B cell (primary cell): ENCODE measurements around the gene MAD1L1. TPM values are rescaled to one million over a fixed set of nuclear protein-coding genes. Genes with fewer than 3 reads are reported as not detected.

Source experiments
- ATAC-seq: fragments of 200-7000 bp; cut with Tn5 transposase; one replicate; pipeline ENCODE4 v1.10.0; 2021; ENCODE audit warnings: low read depth, mild to moderate bottlenecking, moderate number of reproducible peaks, moderate library complexity
- CTCF ChIA-PET: fragments of 350-600 bp; sonication (Branson Sonifier 250); formaldehyde crosslinking; loops from one replicate; lab custom pipeline; 2021; ENCODE audit warnings: antibody characterized with exemption, inconsistent platforms; lab: Charles Lee
- POLR2A ChIA-PET: fragments of 350-600 bp; sonication (Branson Sonifier 250); formaldehyde crosslinking; loops from one replicate; lab custom pipeline; 2021; ENCODE audit warnings: antibody characterized with exemption; lab: Charles Lee
- DNase-seq: peaks from one replicate; pipeline ENCODE4 v3.0.0; 2013
- H2AFZ ChIP-seq: 2 replicates; pipeline ENCODE4 v1.6.1; 2012; ENCODE audit warnings: mild to moderate bottlenecking, low read depth, low read length; ENCODE audit not compliant: insufficient read depth, poor library complexity, severe bottlenecking
- H3K27ac ChIP-seq, 2 donors: 1 replicate in 1 of 2; 2 replicates in 1 of 2; pipeline ENCODE4 v1.5.1; 2012 to 2013; ENCODE audit warnings: low read length in 2 of 2, mild to moderate bottlenecking in 2 of 2, moderate library complexity in 1 of 2
- H3K27me3 ChIP-seq, 4 experiments: fragments of 200-600 bp in 1 of 4; sonication (generic) in 1 of 4; replicated peaks in 1 of 4; 1 replicate in 2 of 4; 2 replicates in 2 of 4; pipeline versions ENCODE4 v1.6.1 to v1.7.0; 2013 to 2016; ENCODE audit warnings: low read length in 3 of 4, mild to moderate bottlenecking in 2 of 4, mixed read lengths in 1 of 4, moderate library complexity in 1 of 4; ENCODE audit not compliant: insufficient read depth in 4 of 4, control insufficient read depth in 3 of 4; ENCODE audit errors: control extremely low read depth in 1 of 4
- H3K36me3 ChIP-seq, 2 experiments: replicated peaks in 1 of 2; 1 replicate in 1 of 2; 2 replicates in 1 of 2; pipeline versions ENCODE4 v1.6.1 to v1.7.1; 2013; ENCODE audit warnings: low read length in 1 of 2; ENCODE audit not compliant: insufficient read depth in 2 of 2, control insufficient read depth in 1 of 2; ENCODE audit errors: control extremely low read depth in 1 of 2, extremely low read depth in 1 of 2
- H3K4me1 ChIP-seq, 2 donors: fragments of 200-600 bp in 1 of 2; sonication (generic) in 1 of 2; 1 replicate in 1 of 2; 2 replicates in 1 of 2; pipeline versions ENCODE4 v1.5.1 to v1.6.1; 2013 to 2017; ENCODE audit warnings: low read length in 2 of 2; ENCODE audit not compliant: control insufficient read depth in 2 of 2, insufficient read depth in 2 of 2
- H3K4me2 ChIP-seq: replicated peaks from 2 replicates; pipeline ENCODE3; 2012; ENCODE audit warnings: mild to moderate bottlenecking, low read depth, low read length; ENCODE audit not compliant: poor library complexity, severe bottlenecking
- H3K4me3 ChIP-seq, 5 experiments: fragments of 200-600 bp in 1 of 5; sonication (generic) in 1 of 5; 1 replicate in 3 of 5; 2 replicates in 2 of 5; pipeline versions ENCODE4 v1.5.1 to v1.7.0; 2011 to 2016; ENCODE audit warnings: low read length in 4 of 5, mild to moderate bottlenecking in 4 of 5, low read depth in 2 of 5, control low read depth in 1 of 5, moderate library complexity in 1 of 5; ENCODE audit not compliant: insufficient read depth in 1 of 5; ENCODE audit errors: control extremely low read depth in 1 of 5, extremely low read depth in 1 of 5
- H3K79me2 ChIP-seq: fragments of 200-600 bp; sonication (generic); one replicate; pipeline ENCODE4 v1.6.0; 2016; ENCODE audit warnings: low read length; ENCODE audit not compliant: control insufficient read depth, insufficient read depth
- H3K9ac ChIP-seq: fragments of 200-600 bp; sonication (generic); 2 replicates; pipeline ENCODE4 v1.6.1; 2017; ENCODE audit warnings: mild to moderate bottlenecking, low read length, moderate library complexity
- H3K9me3 ChIP-seq, 3 donors: one replicate each; pipeline versions ENCODE4 v1.6.1 to v1.7.1; 2013; ENCODE audit warnings: low read length in 2 of 3; ENCODE audit not compliant: control insufficient read depth in 2 of 3, insufficient read depth in 1 of 3; ENCODE audit errors: control extremely low read depth in 1 of 3
- H4K20me1 ChIP-seq: 2 replicates; pipeline ENCODE4 v1.6.0; 2012; ENCODE audit warnings: mild to moderate bottlenecking, low read length; ENCODE audit not compliant: insufficient read depth, control insufficient read depth, poor library complexity, severe bottlenecking
- H3K27ac Mint-ChIP-seq: one replicate; pipeline ENCODE4 v1.8.0; 2021; ENCODE audit warnings: mixed read lengths
- H3K27me3 Mint-ChIP-seq: one replicate; pipeline ENCODE4 v1.8.0; 2021; ENCODE audit warnings: mixed read lengths
- H3K4me1 Mint-ChIP-seq: one replicate; pipeline ENCODE4 v1.8.0; 2021; ENCODE audit warnings: mixed read lengths
- H3K4me3 Mint-ChIP-seq: one replicate; pipeline ENCODE4 v1.8.0; 2021; ENCODE audit warnings: mixed read lengths
- H3K9me3 Mint-ChIP-seq: one replicate; pipeline ENCODE4 v1.8.0; 2022; ENCODE audit warnings: mixed read lengths; ENCODE audit not compliant: insufficient read depth
- CTCF ChIP-seq: fragments of 200-600 bp; IDR thresholded peaks from one replicate; pipeline ENCODE4 v1.8.0; 2022; ENCODE audit warnings: antibody characterized with exemption, mild to moderate bottlenecking
- EZH2 ChIP-seq: IDR thresholded peaks from 2 replicates; pipeline ENCODE4 v1.6.1; 2012; ENCODE audit warnings: borderline replicate concordance, low read depth, mild to moderate bottlenecking, moderate library complexity, low read length; ENCODE audit not compliant: insufficient read depth, poor library complexity, severe bottlenecking
- WGBS: methylation state at CpG from one replicate; pipeline ENCODE4 v1.1.5; 2013; ENCODE audit warnings: missing lambda C conversion rate; ENCODE audit not compliant: insufficient coverage; 5-methylcytosine and 5-hydroxymethylcytosine counted together
- intact Hi-C: fragments of 100-400 bp; cut with micrococcal nuclease; formaldehyde crosslinking; loops from one replicate; pipeline ENCODE4 v1.10.0; 2022
- polyA plus RNA-seq: library from polyadenylated mRNA; depleted of rRNA; stranded (reverse); fragments of >200 nt; gene quantifications from 2 replicates; pipeline ENCODE4 v1.2.3, GENCODE V29; 2012
- total RNA-seq, 2 donors: library from RNA; stranded (reverse); fragments of 120-200 nt in 1 of 2; gene quantifications; 1 replicate in 1 of 2; 2 replicates in 1 of 2; pipeline versions ENCODE4 v1.2.3 to v1.2.4, GENCODE V29; 2013 to 2022

MAD1L1 gene
- total and polyA plus RNA-seq, 2 donors (not counting 1 experiment from before 2014, with no cell fraction given) = 86.7 to 110 TPM

GRCh38 chr7:1865000-1865555 lies 367.7 kb downstream of the MAD1L1 start:
- POLR2A ChIA-PET = no interaction called here
- WGBS = 97% methylated on average over 11 of the region's 14 CpGs

More at GRCh38 chr7:1865000-1865555, 367.7 kb downstream of the MAD1L1 start:
- no peaks in the 10 kb centered on the region for H3K27me3 ChIP-seq
- Mint-ChIP-seq H3K4me1 (peaks cover 12% of the 10 kb centered on the region), H3K27me3 (no peaks in the 10 kb centered on the region), H3K27ac (no peak overlapping the region), H3K4me3 (no peak overlapping the region), H3K9me3 (no peaks in the 10 kb centered on the region)
- no peak overlapping the region for H3K9ac ChIP-seq
- peaks cover 0 to 6% (median 0%) of the 10 kb centered on the region in 3 donors for H3K9me3 ChIP-seq
- no peak for ATAC-seq
- CTCF ChIA-PET = no interaction called here
- H3K4me2 ChIP-seq = no peak overlapping the region
- peaks cover 0 to 3% of the 10 kb centered on the region in 2 experiments for H3K36me3 ChIP-seq
- H2AFZ ChIP-seq = no peak overlapping the region
- no peak for DNase-seq
- H4K20me1 ChIP-seq = peaks cover 94% of the 10 kb centered on the region
- intact Hi-C loops = no loop called here
- no peak overlapping the region for H3K4me3 ChIP-seq
- H3K4me1 ChIP-seq = peaks cover 4 to 14% of the 10 kb centered on the region in 2 donors
- TF ChIP-seq EZH2 = no peak
- TF ChIP-seq CTCF = no peak
- no peak overlapping the region for H3K27ac ChIP-seq
- peaks cover 69% of the 10 kb centered on the region for H3K79me2 ChIP-seq
